IPS-18c (cell line): ENCODE measurements around the gene THSD7B.
"Not testable (repeated sequence)": the region's sequence is repeated elsewhere in the genome, so short reads cannot be mapped to it uniquely, and the experiment has no call there.

Experiments
- H3K4me3 ChIP-seq: 2 replicates; pipeline ENCODE4 v1.7.0; 2013; ENCODE audit warnings: low read depth, mild to moderate bottlenecking, low read length, moderate library complexity; ENCODE audit not compliant: insufficient read depth
- H3K9me3 ChIP-seq: one replicate; pipeline ENCODE4 v1.6.1; 2013; ENCODE audit warnings: mild to moderate bottlenecking, low read length, moderate library complexity; ENCODE audit not compliant: control insufficient read depth, insufficient read depth

THSD7B gene

DNA sequence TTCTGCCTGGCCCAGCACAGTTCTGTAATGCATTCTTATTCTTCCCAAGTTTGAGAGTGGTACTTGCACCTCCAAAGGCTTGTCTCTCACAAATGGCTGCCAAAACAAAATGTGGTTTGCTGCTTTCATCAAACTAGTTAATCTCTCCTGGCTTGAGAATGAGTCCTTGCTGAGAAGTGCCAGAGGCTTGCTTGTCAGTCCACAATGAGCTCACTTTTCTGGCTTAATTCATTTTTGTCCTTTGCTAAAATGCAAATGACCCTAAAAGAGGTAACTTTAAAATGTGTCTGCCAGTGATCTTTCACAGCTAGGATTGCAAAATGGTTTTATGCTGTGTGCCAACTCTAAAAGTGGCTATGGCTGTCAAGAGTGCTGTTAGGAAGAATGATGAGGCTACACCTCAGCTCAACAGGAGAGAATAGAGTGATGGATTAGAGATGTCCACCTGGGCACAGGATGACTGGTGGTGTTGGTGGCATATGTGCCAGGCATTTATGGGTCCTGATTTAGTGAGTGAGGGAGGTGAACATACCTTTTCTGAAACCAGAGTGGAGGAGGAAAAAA is 907.7 kb downstream of the THSD7B start:
- no peak overlapping the region for H3K4me3 ChIP-seq
- no peaks in the 10 kb centered on the region for H3K9me3 ChIP-seq

GRCh38 chr2:137674991-137675390 is 909.6 kb downstream of the THSD7B start:
- Histone ChIP-seq H3K9me3 (no peaks in the 10 kb centered on the region), H3K4me3 (no peak overlapping the region)

DNA sequence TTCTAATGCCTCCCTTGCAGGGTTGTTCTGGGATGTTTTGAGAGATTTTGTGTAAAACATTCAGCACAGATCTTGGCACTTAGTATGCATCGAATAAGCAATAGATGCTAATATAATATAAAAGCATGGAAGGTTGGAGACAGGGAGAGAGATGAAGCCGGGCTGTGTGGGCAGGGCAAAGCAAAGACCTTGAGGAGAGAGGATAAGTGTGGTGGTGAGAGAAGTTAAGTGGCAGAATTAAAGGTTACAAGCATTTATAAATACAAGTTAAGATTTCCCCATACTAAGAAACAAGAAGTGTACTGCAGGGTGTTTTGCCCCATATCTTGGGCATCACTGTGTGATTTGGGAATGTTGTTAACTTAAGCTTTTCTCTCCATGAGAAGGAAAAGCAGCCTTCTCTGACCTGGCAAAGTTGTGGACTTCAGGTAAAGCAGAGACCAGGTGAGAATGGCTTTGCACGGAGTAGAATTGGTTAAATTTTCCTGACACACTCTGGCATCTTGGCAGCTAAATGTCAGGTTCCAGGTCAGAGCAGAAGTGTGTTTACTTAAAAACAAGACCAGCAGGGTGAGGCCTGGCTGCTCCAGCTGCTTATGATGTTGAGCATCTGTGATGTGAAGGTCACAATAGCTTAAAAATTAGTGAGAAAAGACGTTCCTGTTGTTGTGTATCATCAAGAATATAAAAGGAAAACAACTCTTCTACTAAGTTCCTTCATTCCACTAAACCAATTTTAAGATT is 910.4 kb downstream of the THSD7B start:
- Histone ChIP-seq H3K9me3 (no peaks in the 10 kb centered on the region), H3K4me3 (no peak overlapping the region)

DNA sequence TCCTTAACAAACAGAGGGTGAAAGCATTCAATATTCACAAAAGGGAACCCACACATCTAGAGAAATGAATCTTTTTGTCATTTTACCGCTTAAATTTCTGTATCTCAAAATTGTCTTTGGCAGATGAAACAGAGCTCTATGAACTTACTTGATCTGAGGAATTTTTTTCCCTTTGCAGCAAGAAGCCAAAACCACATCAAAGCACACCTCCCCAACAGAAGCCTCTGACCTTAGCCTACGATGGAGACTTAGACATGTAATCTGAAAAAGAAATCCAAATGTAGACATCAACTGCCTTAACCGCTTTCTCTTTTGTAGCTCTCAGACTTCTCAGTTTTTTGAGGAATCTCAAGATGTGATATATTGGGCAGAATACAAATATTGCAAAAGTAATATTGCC is 911.0 kb downstream of the THSD7B start:
- Histone ChIP-seq H3K4me3 (no peak overlapping the region), H3K9me3 (no peaks in the 10 kb centered on the region)

- Histone ChIP-seq H3K9me3 (no peaks in the 10 kb centered on the region), H3K4me3 (no peak overlapping the region)
Measured at GRCh38 chr2:137677466-137677865, 912.1 kb downstream of the THSD7B start.

- no peaks in the 10 kb centered on the region for H3K9me3 ChIP-seq
- no peak overlapping the region for H3K4me3 ChIP-seq
Measured at GRCh38 chr2:137689549-137689948, 924.2 kb downstream of the THSD7B start.

DNA sequence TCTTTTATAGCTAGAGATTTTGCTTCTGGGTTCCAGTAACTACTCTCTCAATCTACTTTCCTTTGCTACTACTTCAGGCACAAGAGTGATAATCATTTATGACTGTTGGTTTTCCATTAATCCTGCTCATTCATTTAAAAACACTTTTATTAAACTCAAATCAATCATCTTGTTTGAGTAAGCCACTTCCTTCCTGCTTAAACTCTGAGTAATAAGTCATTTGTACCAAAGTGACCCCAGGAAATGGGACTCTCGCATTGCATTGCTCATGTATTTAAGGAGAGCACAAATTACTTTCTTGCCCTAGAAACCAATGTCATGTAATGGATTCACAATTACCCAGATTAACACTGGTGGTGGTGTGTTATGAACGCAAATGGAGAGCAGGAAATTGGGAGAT is 928.2 kb downstream of the THSD7B start:
- Histone ChIP-seq H3K4me3 (no peak overlapping the region), H3K9me3 (no peaks in the 10 kb centered on the region)

DNA sequence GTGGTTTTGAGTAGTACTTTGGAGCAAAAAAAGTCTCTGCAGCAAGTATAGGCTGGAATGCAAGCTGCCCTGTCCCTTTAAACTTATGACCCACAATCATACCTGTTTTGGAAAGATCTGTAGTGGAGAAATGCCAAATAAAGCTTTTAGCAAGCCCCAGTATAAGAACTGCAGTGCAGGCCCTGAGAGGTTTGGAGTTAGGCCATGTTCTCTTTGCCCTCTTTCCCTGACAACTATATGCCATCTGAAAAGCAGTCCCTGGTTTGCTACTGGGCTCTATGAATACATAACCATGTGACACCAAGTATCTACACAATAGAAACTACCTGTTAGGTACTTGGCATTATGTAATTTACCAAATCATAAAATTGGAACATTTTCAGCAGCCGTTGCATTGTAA is 931.6 kb downstream of the THSD7B start:
- H3K9me3 ChIP-seq: no peaks in the 10 kb centered on the region
- H3K4me3 ChIP-seq: no peak overlapping the region

- H3K9me3 ChIP-seq, H3K4me3 ChIP-seq: not testable (repeated sequence)
Measured at GRCh38 chr2:137700250-137700649, 934.9 kb downstream of the THSD7B start.

GRCh38 chr2:137700681-137701080 is 935.3 kb downstream of the THSD7B start:
- Histone ChIP-seq H3K4me3 (no peak overlapping the region), H3K9me3 (no peaks in the 10 kb centered on the region)

- H3K4me3 ChIP-seq: no peak overlapping the region
- H3K9me3 ChIP-seq: no peaks in the 10 kb centered on the region
Measured at GRCh38 chr2:137705296-137705695, 940.0 kb downstream of the THSD7B start.

DNA sequence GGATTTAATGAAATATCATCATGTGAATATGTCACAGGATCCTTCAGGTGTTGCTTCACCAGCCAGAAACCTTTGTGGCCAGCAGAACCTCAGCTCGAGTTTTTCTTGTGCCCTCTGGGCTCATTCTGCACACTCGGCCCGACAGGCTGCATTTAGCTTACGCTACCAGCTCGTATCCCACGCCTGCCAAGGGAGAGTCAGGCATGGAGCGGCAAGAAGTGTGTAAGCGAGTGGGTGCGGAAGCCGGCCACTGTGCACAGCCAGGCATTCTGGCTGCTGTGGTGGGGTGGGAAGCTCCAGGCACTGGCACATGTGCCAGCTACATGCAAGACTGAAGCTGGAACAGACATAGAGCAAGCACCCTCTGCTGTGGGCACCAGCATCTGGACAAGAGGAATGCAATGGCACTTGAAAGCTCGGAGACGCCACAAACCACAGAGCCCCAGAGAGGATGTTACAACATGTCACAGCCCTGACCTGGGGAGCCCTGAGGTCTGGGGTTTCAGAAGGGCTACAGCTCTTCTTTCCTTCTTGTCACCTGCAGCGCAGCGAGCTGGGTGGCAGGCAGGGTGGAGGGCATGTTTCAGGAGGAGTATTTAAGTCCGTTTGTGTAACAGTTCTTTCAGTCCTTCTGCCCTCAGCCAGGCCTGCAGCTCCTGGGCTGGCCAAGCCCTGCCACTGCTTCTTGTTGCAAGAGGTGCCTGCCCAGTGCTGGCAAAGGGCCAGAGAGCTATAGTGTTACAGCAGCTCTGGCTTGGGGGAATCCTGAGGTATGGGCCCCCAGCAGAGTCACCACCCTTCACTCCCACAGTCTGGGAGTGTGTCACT is 941.7 kb downstream of the THSD7B start:
- no peak overlapping the region for H3K4me3 ChIP-seq
- no peaks in the 10 kb centered on the region for H3K9me3 ChIP-seq

- H3K4me3 ChIP-seq: no peak overlapping the region
- H3K9me3 ChIP-seq: no peaks in the 10 kb centered on the region
Measured at GRCh38 chr2:137708311-137708710, 943.0 kb downstream of the THSD7B start.

DNA sequence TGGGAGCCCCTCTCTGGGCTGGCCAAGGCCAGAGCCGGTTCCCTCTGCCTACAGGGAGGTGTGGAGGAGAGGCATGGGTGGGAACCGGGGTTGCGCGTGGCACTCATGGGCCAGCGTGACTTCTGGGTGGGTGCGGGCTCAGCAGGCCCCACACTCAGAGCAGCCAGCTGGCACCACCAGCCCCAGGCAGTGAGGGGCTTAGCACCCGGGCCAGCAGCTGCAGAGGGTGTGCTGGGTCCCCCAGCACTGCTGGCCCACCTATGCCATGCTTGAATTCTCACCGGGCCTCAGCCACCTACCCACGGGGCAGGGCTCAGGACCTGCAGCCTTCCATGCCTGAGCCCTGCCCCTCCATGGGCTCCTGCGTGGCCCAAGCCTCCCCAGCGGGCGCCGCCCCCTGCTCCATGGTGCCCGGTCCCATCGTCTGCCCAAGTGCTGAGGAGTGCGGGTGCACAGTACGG is 950.4 kb downstream of the THSD7B start:
- Histone ChIP-seq H3K9me3 (peaks cover 4% of the 10 kb centered on the region), H3K4me3 (no peak overlapping the region)

DNA sequence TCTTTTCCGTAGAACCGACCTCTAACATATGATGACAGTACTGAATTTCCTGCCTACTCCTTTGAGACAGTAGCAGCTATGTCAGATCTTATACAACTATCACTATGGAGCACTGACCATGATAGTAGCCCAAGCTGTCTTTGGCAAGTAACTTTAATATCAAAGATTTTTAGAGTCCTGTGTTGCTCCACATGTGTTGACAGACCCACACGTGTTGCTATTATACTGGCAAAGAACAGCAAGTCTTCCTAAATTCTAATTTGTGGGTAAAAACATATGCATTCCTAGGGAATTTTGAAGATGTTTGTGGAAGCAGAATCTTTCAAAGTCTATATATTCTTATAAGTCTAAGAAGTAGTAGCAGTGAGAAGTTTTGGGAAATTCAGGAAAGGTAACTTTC is 953.4 kb downstream of the THSD7B start:
- no peak overlapping the region for H3K4me3 ChIP-seq

DNA sequence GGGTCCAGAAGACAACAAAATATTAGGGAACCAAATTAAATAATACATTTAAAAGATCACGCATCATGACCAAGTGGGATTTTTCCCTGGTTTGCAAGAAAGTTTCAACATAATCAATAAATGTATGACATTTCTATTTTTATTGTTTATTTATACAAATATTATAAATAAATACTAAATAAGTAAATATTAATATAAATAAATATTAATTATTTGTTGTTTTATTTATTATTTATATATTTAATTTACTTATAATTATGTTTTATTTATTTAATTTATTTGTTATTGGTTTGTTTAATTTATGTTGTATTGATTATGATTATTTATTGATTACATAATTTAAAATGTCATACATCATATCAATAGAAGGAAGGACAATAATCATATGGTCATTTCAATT is 956.4 kb downstream of the THSD7B start:
- H3K4me3 ChIP-seq: no peak overlapping the region
- no peaks in the 10 kb centered on the region for H3K9me3 ChIP-seq

More for the DNA sequence above, 953.4 kb downstream of the THSD7B start:
- H3K9me3 ChIP-seq: peaks cover 4% of the 10 kb centered on the region

DNA sequence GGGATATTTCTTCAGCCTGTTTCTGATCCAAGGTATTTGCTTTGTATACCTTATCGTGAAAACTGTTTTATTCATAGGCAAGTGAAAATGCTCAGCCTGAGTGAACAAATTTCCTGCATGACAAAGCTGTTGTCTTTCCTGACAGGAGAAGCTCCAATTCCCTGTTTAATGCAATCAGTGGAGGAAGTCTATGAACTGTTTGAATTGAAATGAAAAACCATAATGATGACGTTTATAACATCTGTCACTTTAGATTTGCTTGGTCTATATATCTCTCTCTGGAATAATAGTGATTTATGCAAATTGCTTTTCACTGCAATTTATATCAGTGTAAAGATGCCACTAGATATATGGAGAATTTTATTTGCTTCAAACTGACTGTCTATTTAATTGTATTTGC is 959.6 kb downstream of the THSD7B start:
- Histone ChIP-seq H3K9me3 (no peaks in the 10 kb centered on the region), H3K4me3 (no peak overlapping the region)
